Endodermal cell (in vitro differentiated cells): Measurements from ENCODE around the gene PRR22. TPM values are rescaled to one million over a fixed set of nuclear protein-coding genes. Genes with fewer than 3 reads are reported as not detected.

Source experiments
- DNase-seq: peaks from one replicate; pipeline ENCODE4 v3.0.0-alpha.2; 2017
- H3K27ac ChIP-seq: 2 replicates; pipeline ENCODE4 v1.5.1; 2013; ENCODE audit warnings: mild to moderate bottlenecking, low read depth, low read length, moderate library complexity
- H3K27me3 ChIP-seq: 2 replicates; pipeline ENCODE4 v1.6.1; 2013; ENCODE audit warnings: mild to moderate bottlenecking, low read length, moderate library complexity; ENCODE audit not compliant: insufficient read depth, control insufficient read depth, poor library complexity, severe bottlenecking
- H3K36me3 ChIP-seq: 2 replicates; pipeline ENCODE4 v1.7.0; 2013; ENCODE audit warnings: mild to moderate bottlenecking, low read length, moderate library complexity; ENCODE audit not compliant: control insufficient read depth, insufficient read depth
- H3K4me1 ChIP-seq: one replicate; pipeline ENCODE4 v1.7.0; 2013; ENCODE audit warnings: low read length; ENCODE audit not compliant: control insufficient read depth, insufficient read depth
- H3K4me3 ChIP-seq: 2 replicates; pipeline ENCODE4 v1.5.1; 2013; ENCODE audit warnings: mild to moderate bottlenecking, low read length, moderate library complexity
- H3K9ac ChIP-seq: 2 replicates; pipeline ENCODE4 v1.6.1; 2013; ENCODE audit warnings: mild to moderate bottlenecking, low read length, moderate library complexity; ENCODE audit not compliant: poor library complexity, severe bottlenecking; ENCODE audit errors: extremely low read depth
- H3K9me3 ChIP-seq: 2 replicates; pipeline ENCODE4 v1.6.1; 2013; ENCODE audit warnings: mild to moderate bottlenecking, low read length, moderate library complexity; ENCODE audit not compliant: control insufficient read depth
- H3K27ac Mint-ChIP-seq: 2 replicates; pipeline ENCODE4 v1.8.0; 2020; ENCODE audit warnings: mixed read lengths
- H3K27me3 Mint-ChIP-seq: 2 replicates; pipeline ENCODE4 v1.8.0; 2021; ENCODE audit warnings: mild to moderate bottlenecking, mixed read lengths; ENCODE audit not compliant: insufficient read depth
- H3K36me3 Mint-ChIP-seq: 2 replicates; pipeline ENCODE4 v1.8.0; 2020; ENCODE audit warnings: low read depth, mixed read lengths
- H3K4me1 Mint-ChIP-seq: 2 replicates; pipeline ENCODE4 v1.8.0; 2020; ENCODE audit warnings: mixed read lengths
- H3K4me3 Mint-ChIP-seq: 2 replicates; pipeline ENCODE4 v1.8.0; 2020; ENCODE audit warnings: mild to moderate bottlenecking, moderate library complexity, mixed read lengths
- H3K9me3 Mint-ChIP-seq: 2 replicates; pipeline ENCODE4 v1.8.0; 2020; ENCODE audit warnings: mild to moderate bottlenecking, mixed read lengths
- WGBS, 2 experiments: methylation state at CpG; one replicate each; pipeline versions ENCODE4 v1.1.5 to v1.1.7; 2013; ENCODE audit warnings: missing lambda C conversion rate in 2 of 2, mixed read lengths in 1 of 2; ENCODE audit not compliant: insufficient coverage in 1 of 2, insufficient read length in 1 of 2; 5-methylcytosine and 5-hydroxymethylcytosine counted together
- total RNA-seq, 2 donors: library from RNA; stranded (reverse); fragmentation: NEBNext Ultra II Directional in 1 of 2; extraction: Animal tissue kit (Norgen Biotek cat#: 25700) in 1 of 2; gene quantifications; 2 replicates in 1 of 2; 3 replicates in 1 of 2; pipeline ENCODE4 v1.2.1, GENCODE V29; 2021
- TF ChIP-seq, protein P1 (sequence below): fragments of 200-600 bp; sonication (generic); conservative IDR thresholded peaks from 2 replicates; pipeline ENCODE4 v1.5.0; 2021; ENCODE audit warnings: antibody characterized with exemption, mild to moderate bottlenecking

PRR22 gene
- total RNA-seq, 2 donors from 2014 or later: 1.9 to 3.6 TPM

DNA sequence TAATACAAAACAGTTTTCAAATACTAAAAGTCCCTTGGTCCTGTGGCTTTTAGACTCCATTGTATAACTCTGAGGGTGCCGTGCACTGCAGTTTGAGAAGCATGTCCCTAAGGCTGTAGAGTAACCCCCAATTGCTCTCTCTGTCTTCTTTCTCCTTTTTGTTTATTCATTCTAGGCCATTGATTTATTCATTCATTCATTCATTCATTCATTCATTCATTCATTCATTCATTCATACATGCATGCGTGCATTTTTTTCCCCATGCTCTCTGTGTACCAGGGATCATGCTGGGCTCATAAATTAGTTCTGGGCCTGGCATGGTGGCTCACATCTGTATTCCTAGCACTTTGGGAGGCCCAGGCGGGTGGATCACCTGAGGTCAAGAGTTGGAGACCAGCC, 19.3 kb downstream of the PRR22 start:
- H3K36me3 ChIP-seq: no peaks in the 10 kb centered on the region
- H3K27me3 ChIP-seq: no peaks in the 10 kb centered on the region
- Mint-ChIP-seq H3K9me3 (peaks cover 2% of the 10 kb centered on the region), H3K27ac (no peak overlapping the region), H3K4me3 (no peak overlapping the region), H3K4me1 (no peaks in the 10 kb centered on the region), H3K36me3 (no peaks in the 10 kb centered on the region), H3K27me3 (peaks cover 2% of the 10 kb centered on the region)
- H3K27ac ChIP-seq: no peak overlapping the region
- H3K9me3 ChIP-seq: no peaks in the 10 kb centered on the region
- 88 to 90% methylated on average over 2 to 3 of the region's 3 CpGs for whole genome bisulfite sequencing, 2 experiments
- TF ChIP-seq, protein P1, sequence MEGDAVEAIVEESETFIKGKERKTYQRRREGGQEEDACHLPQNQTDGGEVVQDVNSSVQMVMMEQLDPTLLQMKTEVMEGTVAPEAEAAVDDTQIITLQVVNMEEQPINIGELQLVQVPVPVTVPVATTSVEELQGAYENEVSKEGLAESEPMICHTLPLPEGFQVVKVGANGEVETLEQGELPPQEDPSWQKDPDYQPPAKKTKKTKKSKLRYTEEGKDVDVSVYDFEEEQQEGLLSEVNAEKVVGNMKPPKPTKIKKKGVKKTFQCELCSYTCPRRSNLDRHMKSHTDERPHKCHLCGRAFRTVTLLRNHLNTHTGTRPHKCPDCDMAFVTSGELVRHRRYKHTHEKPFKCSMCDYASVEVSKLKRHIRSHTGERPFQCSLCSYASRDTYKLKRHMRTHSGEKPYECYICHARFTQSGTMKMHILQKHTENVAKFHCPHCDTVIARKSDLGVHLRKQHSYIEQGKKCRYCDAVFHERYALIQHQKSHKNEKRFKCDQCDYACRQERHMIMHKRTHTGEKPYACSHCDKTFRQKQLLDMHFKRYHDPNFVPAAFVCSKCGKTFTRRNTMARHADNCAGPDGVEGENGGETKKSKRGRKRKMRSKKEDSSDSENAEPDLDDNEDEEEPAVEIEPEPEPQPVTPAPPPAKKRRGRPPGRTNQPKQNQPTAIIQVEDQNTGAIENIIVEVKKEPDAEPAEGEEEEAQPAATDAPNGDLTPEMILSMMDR: no peak
- H3K4me3 ChIP-seq: no peak overlapping the region
- no peaks in the 10 kb centered on the region for H3K4me1 ChIP-seq
- no peak overlapping the region for H3K9ac ChIP-seq
- DNase-seq: no peak

DNA sequence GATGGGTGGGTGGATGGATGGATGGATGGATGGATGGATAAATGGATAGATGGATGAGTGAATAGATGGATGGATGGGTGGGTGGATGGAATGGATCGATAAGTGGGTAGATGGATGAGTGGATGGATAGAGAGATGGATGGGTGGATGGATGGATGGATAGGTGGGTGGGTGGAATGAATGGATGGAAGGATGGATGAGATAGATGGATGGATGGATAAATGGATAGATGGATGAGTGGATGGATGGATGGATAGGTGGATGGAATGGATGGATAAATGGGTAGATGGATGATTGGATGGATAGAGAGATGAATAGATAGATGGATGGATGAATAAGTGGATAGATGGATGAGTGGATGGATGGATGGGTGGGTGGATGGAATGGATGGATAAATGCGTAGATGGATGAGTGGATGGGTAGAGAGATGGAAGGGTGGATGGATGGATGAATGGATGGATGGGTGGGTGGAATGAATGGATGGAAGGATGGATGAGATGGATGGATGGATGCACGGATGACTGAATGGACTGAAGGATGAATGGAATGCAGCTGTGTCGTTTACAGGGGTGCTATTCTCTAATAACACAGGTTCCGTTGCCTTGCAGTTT, 21.8 kb downstream of the PRR22 start:
- Histone ChIP-seq H3K9me3 (no peaks in the 10 kb centered on the region), H3K27me3 (no peaks in the 10 kb centered on the region), H3K4me1 (no peaks in the 10 kb centered on the region), H3K9ac (no peak overlapping the region), H3K27ac (no peak overlapping the region), H3K36me3 (no peaks in the 10 kb centered on the region), H3K4me3 (no peak overlapping the region)
- Mint-ChIP-seq H3K9me3 (peaks cover 2% of the 10 kb centered on the region), H3K36me3 (no peaks in the 10 kb centered on the region), H3K27ac (no peak overlapping the region), H3K4me3 (no peak overlapping the region), H3K27me3 (peaks cover 2% of the 10 kb centered on the region), H3K4me1 (no peaks in the 10 kb centered on the region)
- WGBS, 2 experiments: 88% methylated on average over 2 to 5 of the region's 5 CpGs
- DNase-seq: no peak
- TF ChIP-seq, protein P1: no peak

DNA sequence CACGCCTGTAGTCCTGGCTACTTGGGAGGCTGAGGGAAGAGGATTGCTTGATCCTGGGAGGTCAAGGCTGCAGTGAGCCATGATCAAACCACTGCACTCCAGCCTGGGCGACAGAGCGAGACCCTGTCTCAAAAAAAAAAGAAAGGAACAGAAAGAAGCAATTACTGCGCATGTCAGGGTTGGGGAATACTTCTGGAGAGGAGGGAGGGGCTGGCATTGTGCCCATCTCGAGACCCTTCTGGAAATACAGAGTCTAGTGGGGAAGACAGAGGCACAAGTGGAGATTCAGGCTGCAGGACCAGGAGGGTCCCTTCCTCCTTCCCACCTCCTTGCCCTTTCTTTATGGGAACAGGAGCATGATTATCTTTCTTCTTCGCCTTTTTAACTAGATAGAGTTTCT, 30.8 kb downstream of the PRR22 start:
- no peak overlapping the region for H3K4me3 ChIP-seq
- H3K27me3 ChIP-seq: no peaks in the 10 kb centered on the region
- TF ChIP-seq, protein P1: no peak
- H3K9me3 ChIP-seq: no peaks in the 10 kb centered on the region
- no peak overlapping the region for H3K27ac Mint-ChIP-seq
- H3K27me3 Mint-ChIP-seq: peaks cover 13% of the 10 kb centered on the region
- no peak overlapping the region for H3K4me3 Mint-ChIP-seq
- H3K9ac ChIP-seq: no peak overlapping the region
- no peak for DNase-seq
- no peaks in the 10 kb centered on the region for H3K4me1 ChIP-seq
- H3K9me3 Mint-ChIP-seq: no peaks in the 10 kb centered on the region
- no peaks in the 10 kb centered on the region for H3K36me3 ChIP-seq
- 90 to 91% methylated on average over 4 to 6 of the region's 6 CpGs for WGBS, 2 experiments
- H3K36me3 Mint-ChIP-seq: no peaks in the 10 kb centered on the region
- no peaks in the 10 kb centered on the region for H3K4me1 Mint-ChIP-seq
- H3K27ac ChIP-seq: no peak overlapping the region
